ENCODE results near the gene OSTN. TPM values are rescaled to one million over a fixed set of nuclear protein-coding genes. Genes with fewer than 3 reads are reported as not detected.

Gene OSTN
- total RNA-seq, 2 donors from 2014 or later, result not detected

Other genes with a start within 250 kb of the OSTN start
- 10 to 100 TPM in 1 of 2 donors, 1 to 10 TPM in 1; 5.6 to 10.9 TPM for gene CCDC50, start 130.2 kb downstream of the OSTN start, total RNA-seq
- gene UTS2B, start 131.3 kb downstream of the OSTN start, total RNA-seq, result not detected

All from activated naive CD4-positive, alpha-beta T cell treated with anti-CD3 and anti-CD28 coated beads, Interleukin-2, amount 50 U/mL, for 72 hours (primary cell).